SH-SY5Y (cell line): ENCODE results near the gene CYP2W1.

ENCODE experiments used
- GATA2 ChIP-seq: IDR thresholded peaks from 2 replicates; pipeline ENCODE4 v1.6.1; 2011; ENCODE audit warnings: mild to moderate bottlenecking, low read depth, low read length
- GATA3 ChIP-seq: IDR thresholded peaks from 2 replicates; pipeline ENCODE4 v1.6.1; 2011; ENCODE audit warnings: low read depth, mild to moderate bottlenecking, low read length, moderate library complexity

DNA sequence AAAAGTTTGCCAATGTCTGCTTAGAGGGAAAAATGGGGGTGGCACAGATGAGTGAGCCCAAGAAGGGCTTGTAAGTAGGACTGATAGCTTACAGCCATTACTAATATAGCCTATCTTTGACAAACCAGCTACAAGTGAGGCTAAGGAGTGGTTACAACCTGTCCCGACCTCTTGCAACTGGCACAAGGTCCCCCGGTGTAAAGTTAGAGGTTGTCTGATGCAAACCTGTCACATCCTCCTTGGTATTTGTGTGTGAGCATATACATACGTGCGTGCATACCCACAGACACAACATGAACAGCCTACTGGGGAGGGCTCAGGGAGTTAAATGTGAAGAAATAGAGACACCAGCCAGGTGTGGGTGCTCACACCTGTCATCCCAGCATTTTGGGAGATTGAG is 43.1 kb upstream of the CYP2W1 start:
- no peak for TF ChIP-seq GATA3
- TF ChIP-seq GATA2: no peak
